ENCODE data around the gene HTR3E.

The HTR3E gene

DNA sequence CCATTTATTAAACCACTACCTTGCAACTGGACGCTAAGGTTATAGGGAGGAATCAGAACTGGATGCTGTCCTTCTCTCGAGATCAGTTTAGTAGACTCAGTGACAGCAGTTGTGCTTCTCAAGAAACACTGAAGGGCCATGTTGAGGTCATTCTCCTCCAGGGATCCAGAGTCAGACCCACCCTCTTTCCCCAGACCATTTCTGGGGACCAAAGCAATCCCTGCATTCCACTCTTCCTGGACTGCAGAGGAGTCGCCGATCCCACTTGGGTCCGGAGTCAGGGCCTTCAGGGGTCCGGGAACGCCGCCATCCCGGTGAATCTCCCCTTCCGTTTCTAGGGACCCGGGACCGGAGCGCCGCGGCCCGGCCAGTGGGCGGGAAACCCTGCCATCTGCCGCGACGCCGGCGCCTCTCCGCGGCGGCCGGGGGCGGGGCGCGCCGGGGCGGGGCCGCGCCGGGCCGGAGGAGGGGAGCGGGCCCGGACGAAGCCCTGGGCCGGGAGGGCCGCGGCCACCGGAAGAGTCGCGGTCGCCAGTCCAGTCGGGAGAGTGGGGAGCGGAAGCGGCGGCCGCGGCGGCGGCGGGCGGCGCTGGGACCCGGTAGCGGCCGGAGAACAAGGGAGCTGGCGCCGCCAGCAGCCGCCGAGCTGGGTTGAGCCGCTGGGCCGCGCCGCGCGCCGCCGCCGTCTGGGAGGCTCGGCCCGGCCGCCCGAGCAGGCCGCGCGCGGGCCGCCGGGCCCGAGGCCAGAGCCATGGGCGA is 58.2 kb downstream of the HTR3E start, which contains the start of gene DVL3:
DVL3 (plus strand) TSS at position 493 of the 759 bp plus-strand sequence; CDS start at position 752, 259 bp downstream.
- peak in 1 of 3 donors; percentile 30 for DNase-seq (ENCODE audit: low read depth in 2 of 3, low spot score in 1 of 3)

DNA sequence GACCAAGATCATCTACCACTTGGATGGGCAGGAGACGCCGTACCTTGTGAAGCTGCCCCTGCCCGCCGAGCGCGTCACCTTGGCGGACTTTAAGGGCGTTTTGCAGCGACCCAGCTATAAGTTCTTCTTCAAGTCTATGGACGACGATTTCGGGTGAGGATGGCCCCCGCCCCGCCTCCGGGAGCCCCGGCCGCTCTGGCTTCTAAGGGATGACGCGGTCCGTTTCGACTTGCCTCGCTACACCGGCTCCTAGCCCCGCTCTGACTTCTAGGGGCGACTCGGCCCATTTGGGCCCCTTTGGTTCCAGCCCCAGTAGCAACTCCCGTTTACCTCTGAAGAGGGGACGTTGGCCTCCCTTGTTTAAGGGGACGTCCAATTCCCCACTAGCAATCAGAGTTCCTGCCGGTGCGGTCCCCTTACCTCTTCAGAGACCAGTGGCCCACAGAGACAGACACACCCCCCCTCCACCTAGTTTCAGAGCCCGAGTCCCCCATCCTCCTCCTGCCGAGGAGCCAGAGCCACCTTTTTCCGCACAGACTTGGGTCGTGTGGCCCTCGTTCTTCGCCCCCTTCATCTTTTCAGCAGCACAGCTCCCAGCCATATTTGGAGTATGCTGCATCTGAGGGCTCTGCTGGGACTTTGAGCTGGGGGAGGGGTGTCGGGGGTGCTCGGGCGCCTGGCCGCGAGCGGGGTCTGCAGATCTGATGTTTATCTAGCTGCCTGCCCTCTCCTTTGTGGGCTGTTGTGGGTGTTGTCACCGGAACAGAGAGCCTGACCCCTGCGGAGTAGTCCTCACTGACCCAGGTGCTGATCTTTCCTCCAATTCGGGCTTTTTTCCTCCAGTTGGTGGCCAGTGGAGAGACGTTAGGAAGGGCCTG is 59.0 kb downstream of the HTR3E start:
- peak; percentile 25 to 52 (median 45) for DNase-seq (ENCODE audit: low read depth in 2 of 3, low spot score in 1 of 3)

DNA sequence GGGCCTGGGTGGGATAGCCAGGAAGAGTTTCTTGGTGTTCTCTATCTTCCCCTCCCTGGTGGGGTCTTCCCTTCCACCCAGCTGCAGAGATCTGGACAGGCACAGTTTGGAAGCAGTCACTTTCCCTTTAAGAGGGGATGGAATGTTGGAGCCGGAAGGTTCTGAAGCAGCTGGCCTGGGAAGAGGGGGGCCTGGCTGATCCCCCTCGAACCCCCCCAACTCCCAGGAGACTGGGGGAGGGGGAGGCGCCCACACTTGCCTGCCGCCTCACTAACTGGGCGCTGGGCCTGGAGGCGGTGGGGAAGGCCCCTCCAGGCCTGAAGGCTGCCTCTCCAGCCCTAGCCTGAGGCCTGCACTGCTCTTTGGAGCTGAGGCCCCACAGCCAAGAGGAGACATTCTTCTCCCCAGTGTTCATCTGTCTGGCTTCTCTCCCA is 59.7 kb downstream of the HTR3E start:
- no peak for DNase-seq (ENCODE audit: low read depth in 2 of 3, low spot score in 1 of 3)

Data from stimulated activated CD4-positive, alpha-beta T cell treated with anti-CD3 and anti-CD28 coated beads, Interleukin-12 subunit alpha, Interleukin-12 subunit beta, amount 100 ng/mL, for 48 hours (primary cell).